ENCODE data around the gene CREB5.

The CREB5 gene

DNA sequence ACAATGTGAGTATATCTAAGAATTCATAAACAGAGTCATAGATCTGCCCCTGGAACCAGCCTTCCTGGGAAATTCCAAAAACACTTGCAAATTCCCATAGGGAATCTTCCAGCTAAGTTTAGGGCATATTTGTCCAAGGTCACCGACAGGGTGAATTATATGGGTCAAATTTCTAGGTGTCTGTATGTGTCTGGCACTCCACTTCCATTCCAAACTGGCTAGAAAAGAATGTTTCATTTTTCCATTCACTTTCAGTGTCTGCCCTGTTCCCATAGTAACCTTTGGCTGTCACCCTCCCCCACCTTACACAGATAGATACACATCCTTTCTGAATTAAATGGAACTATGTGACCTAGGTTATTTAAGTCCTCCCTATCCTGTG lies 230.9 kb downstream of the CREB5 start:
- TF ChIP-seq, protein P1, sequence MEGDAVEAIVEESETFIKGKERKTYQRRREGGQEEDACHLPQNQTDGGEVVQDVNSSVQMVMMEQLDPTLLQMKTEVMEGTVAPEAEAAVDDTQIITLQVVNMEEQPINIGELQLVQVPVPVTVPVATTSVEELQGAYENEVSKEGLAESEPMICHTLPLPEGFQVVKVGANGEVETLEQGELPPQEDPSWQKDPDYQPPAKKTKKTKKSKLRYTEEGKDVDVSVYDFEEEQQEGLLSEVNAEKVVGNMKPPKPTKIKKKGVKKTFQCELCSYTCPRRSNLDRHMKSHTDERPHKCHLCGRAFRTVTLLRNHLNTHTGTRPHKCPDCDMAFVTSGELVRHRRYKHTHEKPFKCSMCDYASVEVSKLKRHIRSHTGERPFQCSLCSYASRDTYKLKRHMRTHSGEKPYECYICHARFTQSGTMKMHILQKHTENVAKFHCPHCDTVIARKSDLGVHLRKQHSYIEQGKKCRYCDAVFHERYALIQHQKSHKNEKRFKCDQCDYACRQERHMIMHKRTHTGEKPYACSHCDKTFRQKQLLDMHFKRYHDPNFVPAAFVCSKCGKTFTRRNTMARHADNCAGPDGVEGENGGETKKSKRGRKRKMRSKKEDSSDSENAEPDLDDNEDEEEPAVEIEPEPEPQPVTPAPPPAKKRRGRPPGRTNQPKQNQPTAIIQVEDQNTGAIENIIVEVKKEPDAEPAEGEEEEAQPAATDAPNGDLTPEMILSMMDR (IDR thresholded peaks at IDR 0.05; ENCODE audit: insufficient read depth, missing control alignments) = no peak
- DNase-seq (ENCODE audit: insufficient read length, low spot score) (no peak), FAIRE-seq (no peak)

DNA sequence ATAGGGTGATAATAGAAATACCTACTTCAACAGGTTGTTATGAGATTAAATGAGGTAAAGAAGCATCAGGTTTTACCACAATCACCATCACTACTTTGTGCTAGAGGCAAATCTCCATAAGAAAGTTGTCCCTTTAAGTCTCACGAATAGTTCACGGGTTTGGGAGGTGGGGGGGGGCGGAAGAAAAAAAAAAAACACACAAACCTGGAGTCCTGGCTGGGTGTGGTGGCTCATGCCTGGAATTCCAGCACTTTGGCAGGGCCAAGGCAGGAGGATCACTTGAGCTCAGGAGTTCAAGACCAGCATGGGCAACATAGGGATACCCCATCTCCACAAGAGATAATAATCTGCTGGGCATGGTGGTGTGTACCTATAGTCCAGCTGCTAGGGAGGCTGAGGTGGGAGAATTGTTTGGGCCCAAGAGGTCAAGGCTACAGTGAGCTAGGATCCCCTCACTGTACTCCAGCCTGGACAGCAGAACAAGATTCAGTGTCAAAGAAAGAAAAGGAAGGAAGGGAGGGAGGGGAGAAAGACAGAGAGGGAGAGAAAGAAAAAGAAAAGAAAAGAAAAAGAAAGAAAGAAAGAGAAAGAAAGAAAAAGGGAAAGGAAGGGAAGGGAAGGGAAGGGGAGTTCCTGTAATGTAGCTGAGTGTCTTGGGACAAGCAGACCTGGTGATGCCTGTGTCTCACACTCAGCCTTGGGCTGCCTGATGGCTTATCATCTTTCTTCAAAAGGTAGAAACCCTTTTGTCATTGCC lies 231.4 kb downstream of the CREB5 start:
- DNase-seq (ENCODE audit: insufficient read length, low spot score) (no peak), FAIRE-seq (no peak)
- TF ChIP-seq, protein P1 (IDR thresholded peaks at IDR 0.05; ENCODE audit: insufficient read depth, missing control alignments) = no peak

DNA sequence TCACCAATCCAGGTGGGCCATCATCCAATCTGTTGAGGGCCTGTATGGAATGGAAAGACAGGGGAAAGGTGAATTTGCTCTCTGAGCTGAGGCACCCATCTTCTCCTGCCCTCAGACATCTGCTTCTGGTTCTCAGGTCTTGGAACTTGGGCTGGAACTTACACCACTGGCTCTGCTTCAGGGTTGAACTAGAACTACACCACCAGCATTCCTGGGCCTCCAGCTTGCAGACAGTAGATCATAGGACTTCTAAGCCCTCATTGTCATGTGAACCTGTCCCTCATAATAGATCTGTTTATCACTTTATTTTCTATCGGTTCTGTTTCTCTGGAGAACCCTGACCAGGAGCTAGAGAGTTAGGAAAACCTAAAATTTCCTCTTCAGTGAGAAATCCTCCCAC lies 233.5 kb downstream of the CREB5 start:
- no peak for FAIRE-seq

DNA sequence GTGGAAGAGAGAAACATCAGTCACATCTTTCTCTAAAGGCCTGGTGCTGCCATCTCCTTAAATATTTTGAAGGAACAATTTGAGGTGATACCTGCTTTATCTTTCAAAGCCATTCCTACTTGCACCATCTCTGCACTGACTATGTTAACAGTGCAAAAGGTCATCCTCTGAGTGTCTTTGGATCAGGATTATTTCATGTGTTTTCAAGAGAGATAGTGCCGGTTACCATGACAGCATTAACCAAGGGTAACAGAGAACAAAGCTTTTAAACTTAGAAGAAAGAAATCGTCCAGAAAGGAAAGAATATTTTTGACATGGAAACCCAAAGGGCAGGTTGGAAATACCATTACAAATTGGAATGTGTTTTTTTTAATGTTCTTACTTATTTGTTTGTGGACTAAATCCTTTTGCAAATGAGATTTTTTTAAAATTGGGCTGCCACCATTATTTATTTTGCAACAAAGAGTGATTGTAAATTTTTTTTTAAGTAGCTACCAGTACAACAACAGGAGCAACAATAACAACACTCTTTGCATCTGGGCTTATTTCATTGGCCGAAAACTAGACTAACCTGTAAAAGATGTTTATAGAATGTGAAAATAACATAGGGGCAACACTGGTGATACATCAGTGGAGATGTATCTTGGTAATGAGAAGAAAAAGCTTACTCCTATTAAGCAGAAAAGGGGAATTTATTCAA lies 234.2 kb downstream of the CREB5 start:
- FAIRE-seq = no peak
- no peak for DNase-seq (ENCODE audit: insufficient read length, low spot score)
- TF ChIP-seq, protein P1 (IDR thresholded peaks at IDR 0.05; ENCODE audit: insufficient read depth, missing control alignments) = no peak

More for the DNA sequence above, 233.5 kb downstream of the CREB5 start:
- DNase-seq (ENCODE audit: insufficient read length, low spot score) = no peak
- TF ChIP-seq, protein P1 (IDR thresholded peaks at IDR 0.05; ENCODE audit: insufficient read depth, missing control alignments) = no peak

DNA sequence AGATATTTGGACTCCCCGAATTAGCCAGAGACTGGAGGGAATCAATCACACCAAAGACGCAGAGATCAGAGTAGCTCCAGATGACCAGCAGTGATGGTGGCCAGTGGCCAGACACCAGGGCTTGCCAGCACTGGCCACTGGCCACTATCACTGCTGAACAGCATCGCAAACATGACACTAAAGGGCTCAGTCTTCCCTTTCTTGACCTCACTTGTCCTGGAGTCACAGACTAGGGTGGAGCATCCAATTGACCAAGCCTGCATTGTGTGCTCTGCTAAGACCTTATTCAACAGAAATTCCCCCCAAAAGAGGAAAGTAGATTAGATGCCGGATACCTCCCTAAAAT lies 234.7 kb downstream of the CREB5 start:
- TF ChIP-seq, protein P1 (IDR thresholded peaks at IDR 0.05; ENCODE audit: insufficient read depth, missing control alignments) = no peak
- FAIRE-seq (no peak), DNase-seq (ENCODE audit: insufficient read length, low spot score) (no peak)

DNA sequence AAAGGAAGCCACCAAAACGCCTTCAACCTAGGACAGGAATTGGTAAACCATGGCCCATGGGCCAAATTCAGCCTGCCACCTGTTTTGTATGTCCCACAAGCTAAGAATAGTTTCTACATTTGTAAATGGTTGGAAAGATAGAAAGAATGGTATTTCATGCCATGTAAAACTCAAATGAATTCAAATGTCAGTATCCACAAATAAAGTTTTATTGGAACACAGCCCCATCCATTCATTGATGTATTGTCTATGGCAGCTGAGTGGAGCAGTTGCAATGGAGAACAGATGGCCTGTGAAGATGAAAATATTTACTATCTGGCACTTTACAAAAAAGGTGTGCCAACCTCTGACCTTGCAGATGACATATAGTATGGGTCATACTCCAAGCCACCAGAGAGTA lies 236.9 kb downstream of the CREB5 start:
- TF ChIP-seq, protein P1 (IDR thresholded peaks at IDR 0.05; ENCODE audit: insufficient read depth, missing control alignments) = no peak
- no peak for DNase-seq (ENCODE audit: insufficient read length, low spot score)

DNA sequence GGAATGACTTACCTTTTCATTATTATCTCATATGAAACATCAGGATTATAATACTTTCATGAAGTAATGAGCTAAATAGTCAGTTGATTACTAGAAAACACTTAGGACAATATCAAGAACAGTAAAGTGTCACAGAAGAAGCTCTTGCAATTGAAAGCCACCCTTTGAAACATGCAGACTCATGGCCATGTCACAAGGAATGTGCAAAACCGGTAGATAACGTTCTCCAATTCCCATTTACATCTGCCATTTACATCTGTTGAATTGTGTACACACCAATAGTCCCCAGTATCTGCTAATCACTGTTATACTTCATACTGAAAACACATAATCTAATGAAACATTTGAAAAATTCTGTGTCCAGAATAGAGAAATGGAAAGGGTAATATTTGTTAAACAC lies 237.5 kb downstream of the CREB5 start:
- DNase-seq (ENCODE audit: insufficient read length, low spot score) = no peak
- FAIRE-seq = no peak
- TF ChIP-seq, protein P1 (IDR thresholded peaks at IDR 0.05; ENCODE audit: insufficient read depth, missing control alignments) = no peak

More for the DNA sequence above, 236.9 kb downstream of the CREB5 start:
- no peak for FAIRE-seq

Measured in D721Med (cell line).